HepG2 (cell line): ENCODE measurements around the gene LANCL1. TPM values are rescaled to one million over a fixed set of nuclear protein-coding genes. Genes with fewer than 3 reads are reported as not detected.

Experiments
- BCL6 ChIP-seq: IDR thresholded peaks from 2 replicates; pipeline ENCODE4 v1.6.1; 2016; ENCODE audit warnings: missing genetic modification reagents, missing compliant biosample characterization
- XRCC5 ChIP-seq: fragments of 200-400 bp; formaldehyde crosslinking; optimal IDR thresholded peaks from 2 replicates; pipeline ENCODE3; 2017; ENCODE audit warnings: mild to moderate bottlenecking, low read length
- ZFP41 ChIP-seq: sonication (generic); formaldehyde crosslinking; IDR thresholded peaks from 2 replicates; pipeline ENCODE4 v1.4.0; 2020; ENCODE audit warnings: mild to moderate bottlenecking, missing genetic modification reagents, borderline replicate concordance
- ZNF232 ChIP-seq: sonication (generic); formaldehyde crosslinking; IDR thresholded peaks from 2 replicates; pipeline ENCODE4 v1.4.0; 2020; ENCODE audit warnings: missing genetic modification reagents, borderline replicate concordance
- ZNF264 ChIP-seq: sonication (generic); formaldehyde crosslinking; IDR thresholded peaks from 2 replicates; pipeline ENCODE4 v1.4.0; 2020; ENCODE audit warnings: missing genetic modification reagents
- polyA plus RNA-seq, 8 experiments: library from polyadenylated mRNA; depleted of rRNA in 3 of 8; stranded (reverse) in 7 of 8; unstranded in 1 of 8; fragments of >200 nt; fragmentation: Illumina TruSeq in 4 of 8; extraction: Trizol in 4 of 8; gene quantifications; 2 replicates each; pipeline versions ENCODE4 v1.2.1 to v1.2.3, GENCODE V29; 2011 to 2016; ENCODE audit warnings: low read depth in 4 of 8, missing spikeins in 1 of 8, mixed read lengths in 1 of 8; ENCODE audit not compliant: insufficient read depth in 1 of 8
- total RNA-seq, 5 experiments: library from RNA; depleted of rRNA; stranded (reverse); fragments of >200 nt; fragmentation: Illumina TruSeq; extraction: Trizol; gene quantifications; 2 replicates each; pipeline ENCODE4 v1.2.3, GENCODE V29; 2016; ENCODE audit warnings: low read depth in 1 of 5
- TF ChIP-seq, protein P1 (sequence below): sonication (generic); formaldehyde crosslinking; IDR thresholded peaks from 2 replicates; pipeline ENCODE4 v1.5.0; 2020; ENCODE audit warnings: mild to moderate bottlenecking, missing genetic modification reagents, moderate library complexity
- TF ChIP-seq, protein P2 (sequence below): sonication (generic); formaldehyde crosslinking; IDR thresholded peaks from 2 replicates; pipeline ENCODE4 v1.5.1; 2020; ENCODE audit warnings: mild to moderate bottlenecking, missing genetic modification reagents, moderate library complexity

Gene LANCL1
- total and polyA plus RNA-seq, 2 of the 13 experiments (the other 11 are each of a cell fraction or from before 2014, with no cell fraction given), result 53.5 to 67.7 TPM

- TF ChIP-seq, protein P1, sequence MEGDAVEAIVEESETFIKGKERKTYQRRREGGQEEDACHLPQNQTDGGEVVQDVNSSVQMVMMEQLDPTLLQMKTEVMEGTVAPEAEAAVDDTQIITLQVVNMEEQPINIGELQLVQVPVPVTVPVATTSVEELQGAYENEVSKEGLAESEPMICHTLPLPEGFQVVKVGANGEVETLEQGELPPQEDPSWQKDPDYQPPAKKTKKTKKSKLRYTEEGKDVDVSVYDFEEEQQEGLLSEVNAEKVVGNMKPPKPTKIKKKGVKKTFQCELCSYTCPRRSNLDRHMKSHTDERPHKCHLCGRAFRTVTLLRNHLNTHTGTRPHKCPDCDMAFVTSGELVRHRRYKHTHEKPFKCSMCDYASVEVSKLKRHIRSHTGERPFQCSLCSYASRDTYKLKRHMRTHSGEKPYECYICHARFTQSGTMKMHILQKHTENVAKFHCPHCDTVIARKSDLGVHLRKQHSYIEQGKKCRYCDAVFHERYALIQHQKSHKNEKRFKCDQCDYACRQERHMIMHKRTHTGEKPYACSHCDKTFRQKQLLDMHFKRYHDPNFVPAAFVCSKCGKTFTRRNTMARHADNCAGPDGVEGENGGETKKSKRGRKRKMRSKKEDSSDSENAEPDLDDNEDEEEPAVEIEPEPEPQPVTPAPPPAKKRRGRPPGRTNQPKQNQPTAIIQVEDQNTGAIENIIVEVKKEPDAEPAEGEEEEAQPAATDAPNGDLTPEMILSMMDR (CRISPR knock-in tag), result peak; percentile 90
- TF ChIP-seq, protein P2, sequence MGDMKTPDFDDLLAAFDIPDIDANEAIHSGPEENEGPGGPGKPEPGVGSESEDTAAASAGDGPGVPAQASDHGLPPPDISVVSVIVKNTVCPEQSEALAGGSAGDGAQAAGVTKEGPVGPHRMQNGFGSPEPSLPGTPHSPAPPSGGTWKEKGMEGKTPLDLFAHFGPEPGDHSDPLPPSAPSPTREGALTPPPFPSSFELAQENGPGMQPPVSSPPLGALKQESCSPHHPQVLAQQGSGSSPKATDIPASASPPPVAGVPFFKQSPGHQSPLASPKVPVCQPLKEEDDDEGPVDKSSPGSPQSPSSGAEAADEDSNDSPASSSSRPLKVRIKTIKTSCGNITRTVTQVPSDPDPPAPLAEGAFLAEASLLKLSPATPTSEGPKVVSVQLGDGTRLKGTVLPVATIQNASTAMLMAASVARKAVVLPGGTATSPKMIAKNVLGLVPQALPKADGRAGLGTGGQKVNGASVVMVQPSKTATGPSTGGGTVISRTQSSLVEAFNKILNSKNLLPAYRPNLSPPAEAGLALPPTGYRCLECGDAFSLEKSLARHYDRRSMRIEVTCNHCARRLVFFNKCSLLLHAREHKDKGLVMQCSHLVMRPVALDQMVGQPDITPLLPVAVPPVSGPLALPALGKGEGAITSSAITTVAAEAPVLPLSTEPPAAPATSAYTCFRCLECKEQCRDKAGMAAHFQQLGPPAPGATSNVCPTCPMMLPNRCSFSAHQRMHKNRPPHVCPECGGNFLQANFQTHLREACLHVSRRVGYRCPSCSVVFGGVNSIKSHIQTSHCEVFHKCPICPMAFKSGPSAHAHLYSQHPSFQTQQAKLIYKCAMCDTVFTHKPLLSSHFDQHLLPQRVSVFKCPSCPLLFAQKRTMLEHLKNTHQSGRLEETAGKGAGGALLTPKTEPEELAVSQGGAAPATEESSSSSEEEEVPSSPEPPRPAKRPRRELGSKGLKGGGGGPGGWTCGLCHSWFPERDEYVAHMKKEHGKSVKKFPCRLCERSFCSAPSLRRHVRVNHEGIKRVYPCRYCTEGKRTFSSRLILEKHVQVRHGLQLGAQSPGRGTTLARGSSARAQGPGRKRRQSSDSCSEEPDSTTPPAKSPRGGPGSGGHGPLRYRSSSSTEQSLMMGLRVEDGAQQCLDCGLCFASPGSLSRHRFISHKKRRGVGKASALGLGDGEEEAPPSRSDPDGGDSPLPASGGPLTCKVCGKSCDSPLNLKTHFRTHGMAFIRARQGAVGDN (CRISPR knock-in tag), result no peak
- TF ChIP-seq XRCC5, result peak; percentile 42
- no peak for TF ChIP-seq BCL6 (CRISPR knock-in tag)
- TF ChIP-seq ZNF232 (CRISPR knock-in tag), result no peak
- TF ChIP-seq ZFP41 (CRISPR knock-in tag), result no peak
- no peak for TF ChIP-seq ZNF264
- TF ChIP-seq, all 625 proteins: peak for 18
Observed at GRCh38 chr2:210503001-210503623, 26.6 kb upstream of the LANCL1 start (continued).
